ENCODE results near the gene LENG8.

- TF ChIP-seq, protein P1, sequence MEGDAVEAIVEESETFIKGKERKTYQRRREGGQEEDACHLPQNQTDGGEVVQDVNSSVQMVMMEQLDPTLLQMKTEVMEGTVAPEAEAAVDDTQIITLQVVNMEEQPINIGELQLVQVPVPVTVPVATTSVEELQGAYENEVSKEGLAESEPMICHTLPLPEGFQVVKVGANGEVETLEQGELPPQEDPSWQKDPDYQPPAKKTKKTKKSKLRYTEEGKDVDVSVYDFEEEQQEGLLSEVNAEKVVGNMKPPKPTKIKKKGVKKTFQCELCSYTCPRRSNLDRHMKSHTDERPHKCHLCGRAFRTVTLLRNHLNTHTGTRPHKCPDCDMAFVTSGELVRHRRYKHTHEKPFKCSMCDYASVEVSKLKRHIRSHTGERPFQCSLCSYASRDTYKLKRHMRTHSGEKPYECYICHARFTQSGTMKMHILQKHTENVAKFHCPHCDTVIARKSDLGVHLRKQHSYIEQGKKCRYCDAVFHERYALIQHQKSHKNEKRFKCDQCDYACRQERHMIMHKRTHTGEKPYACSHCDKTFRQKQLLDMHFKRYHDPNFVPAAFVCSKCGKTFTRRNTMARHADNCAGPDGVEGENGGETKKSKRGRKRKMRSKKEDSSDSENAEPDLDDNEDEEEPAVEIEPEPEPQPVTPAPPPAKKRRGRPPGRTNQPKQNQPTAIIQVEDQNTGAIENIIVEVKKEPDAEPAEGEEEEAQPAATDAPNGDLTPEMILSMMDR (IDR thresholded peaks at IDR 0.05): no peak
- no peak for TF ChIP-seq POLR2A (IDR thresholded peaks at IDR 0.05)
Measured at GRCh38 chr19:54473892-54474372, 24.9 kb downstream of the LENG8 start.
